Stimulated activated CD4-positive, alpha-beta T cell treated with anti-CD3 and anti-CD28 coated beads, Interleukin-2, amount 100 ng/mL, for 4 hours (primary cell): ENCODE measurements around the gene VEGFB.

Experiments used
- DNase-seq: peaks from one replicate; pipeline ENCODE4 v3.0.0-alpha.2; 2020; ENCODE audit warnings: low read depth

VEGFB gene

DNA sequence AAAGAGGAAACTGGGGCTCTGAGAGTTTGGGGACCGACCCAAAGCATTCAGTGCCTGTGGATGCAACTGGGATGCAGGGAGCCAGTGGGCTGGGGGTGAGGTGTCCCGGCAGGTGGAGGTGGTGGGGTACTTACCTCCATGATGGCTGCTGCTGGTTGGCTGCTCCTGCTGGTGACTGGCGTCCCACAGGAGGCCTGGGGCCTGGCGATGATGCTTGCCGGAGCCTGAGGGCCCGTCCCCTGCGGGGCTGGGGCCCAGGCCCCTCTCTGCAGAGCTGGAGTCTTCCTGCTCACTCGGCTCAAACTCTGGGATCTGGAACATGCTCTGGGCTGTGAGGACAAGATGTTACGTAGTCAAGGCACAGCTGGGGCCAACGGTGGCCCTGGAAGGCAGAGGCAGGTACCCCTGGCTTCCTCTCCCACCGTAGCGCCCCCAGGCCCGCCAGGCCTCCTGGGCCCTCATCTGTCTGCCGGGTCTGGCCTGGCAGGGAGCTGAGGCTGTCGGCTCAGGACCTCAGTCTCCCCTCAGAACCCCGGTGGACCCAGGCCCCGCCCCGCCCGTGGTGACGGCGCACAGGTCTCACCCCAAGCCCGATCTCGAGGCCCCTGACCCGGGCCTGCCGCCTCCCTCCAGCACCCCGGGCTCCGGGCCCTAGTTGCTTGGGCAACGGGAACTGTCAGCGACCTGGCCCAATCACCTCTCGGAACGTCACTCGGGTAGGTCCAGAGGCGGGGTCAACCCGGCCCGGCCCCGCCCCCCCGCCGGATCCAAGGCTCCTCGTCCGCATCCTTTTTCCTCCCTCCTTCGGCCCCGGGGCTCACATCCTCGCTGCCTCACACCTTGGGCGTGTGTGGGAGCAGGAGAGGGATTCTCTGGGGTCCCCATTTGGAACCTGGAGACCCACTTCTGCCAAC is 49.9 kb downstream of the VEGFB start, which contains the start of gene BAD:
Gene BAD, minus strand, starts transcription at position 618 of the 914 bp plus-strand sequence. Its CDS starts 297 bp downstream, at position 321.
- DNase-seq = peak; percentile 88

DNA sequence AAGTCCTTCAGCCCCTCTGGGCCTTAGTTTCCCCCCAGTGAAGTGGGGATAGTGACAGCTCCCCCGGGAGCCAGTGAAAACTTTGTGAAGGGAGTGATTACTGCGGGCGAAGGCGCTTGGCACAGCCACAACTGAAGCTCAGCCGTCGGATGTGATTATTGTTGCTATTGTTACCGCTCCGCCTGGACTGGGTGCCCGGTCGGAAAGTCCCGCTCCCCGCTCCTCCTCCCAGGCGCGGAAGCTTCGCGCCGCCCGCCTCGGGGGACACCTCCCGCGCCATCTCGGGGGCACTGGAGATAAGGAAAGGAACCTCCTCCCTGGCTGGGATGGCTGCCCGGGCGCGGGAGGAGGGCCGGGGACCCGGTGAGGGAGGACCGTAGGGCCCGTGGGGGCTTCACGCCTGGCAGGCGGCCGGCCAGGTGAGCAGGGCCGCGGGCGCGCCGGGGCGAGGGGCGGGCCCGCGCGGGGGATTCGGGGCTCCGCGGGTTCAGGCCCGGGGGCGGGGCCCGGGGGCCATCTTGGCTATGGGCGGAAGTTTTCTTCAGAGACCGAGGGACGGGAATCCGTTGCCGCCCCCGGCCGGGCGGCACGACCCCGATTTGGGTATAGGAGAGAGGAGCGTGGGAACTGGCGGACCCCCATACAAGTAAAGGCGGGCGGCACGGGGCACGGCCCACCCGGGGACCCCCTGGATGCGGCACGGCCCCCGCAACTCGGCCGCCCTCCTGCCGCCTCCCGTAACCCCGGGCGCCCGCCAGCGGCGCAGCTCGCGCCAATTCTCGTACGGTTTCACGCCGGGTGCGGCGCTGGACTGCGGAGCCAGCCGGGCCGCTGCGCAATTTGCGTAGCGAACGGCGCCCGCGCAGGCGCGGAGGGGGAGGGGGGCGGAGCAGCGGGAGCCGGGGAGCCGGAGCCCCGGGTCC is 50.8 kb downstream of the VEGFB start, which contains the start of gene GPR137:
Gene GPR137, plus strand, starts transcription at position 887 of the 923 bp plus-strand sequence. CDS start 677 bp downstream, outside the sequence.
- peak; percentile 87 for DNase-seq

DNA sequence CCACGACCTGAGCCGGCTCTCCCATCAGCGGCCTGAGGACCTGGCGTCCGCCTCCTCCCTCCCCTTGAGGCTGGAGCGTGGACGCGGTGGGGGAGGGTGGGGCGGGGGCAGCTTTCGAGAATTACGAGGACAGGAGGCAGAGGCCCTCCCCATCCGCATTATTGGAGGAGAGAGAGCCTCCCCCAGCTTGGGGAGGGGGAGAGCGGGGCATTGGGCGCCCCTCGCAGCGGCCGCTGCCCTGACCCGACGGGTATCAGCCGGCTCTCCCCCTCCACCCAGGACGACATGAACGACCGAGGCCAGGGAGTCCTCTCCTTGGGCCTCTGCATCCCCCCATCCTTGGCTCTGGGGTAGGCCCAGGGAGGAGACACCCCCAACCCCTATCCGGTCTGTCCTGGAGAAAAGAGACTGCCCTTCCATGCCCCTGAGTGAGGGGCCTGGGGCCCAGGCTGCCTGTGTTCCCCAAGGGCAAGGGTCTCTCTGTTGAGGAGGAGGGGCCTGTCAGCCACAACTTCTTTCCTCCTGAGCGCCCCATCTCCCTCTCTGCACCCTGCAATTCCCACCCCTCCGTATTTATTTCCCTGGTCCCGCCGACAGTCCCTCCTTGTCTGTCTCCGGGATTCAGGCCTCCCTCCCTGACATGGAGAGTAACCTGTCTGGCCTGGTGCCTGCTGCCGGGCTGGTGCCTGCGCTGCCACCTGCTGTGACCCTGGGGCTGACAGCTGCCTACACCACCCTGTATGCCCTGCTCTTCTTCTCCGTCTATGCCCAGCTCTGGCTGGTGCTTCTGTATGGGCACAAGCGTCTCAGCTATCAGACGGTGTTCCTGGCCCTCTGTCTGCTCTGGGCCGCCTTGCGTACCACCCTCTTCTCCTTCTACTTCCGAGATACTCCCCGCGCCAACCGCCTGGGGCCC is 51.8 kb downstream of the VEGFB start:
- DNase-seq = no peak

DNA sequence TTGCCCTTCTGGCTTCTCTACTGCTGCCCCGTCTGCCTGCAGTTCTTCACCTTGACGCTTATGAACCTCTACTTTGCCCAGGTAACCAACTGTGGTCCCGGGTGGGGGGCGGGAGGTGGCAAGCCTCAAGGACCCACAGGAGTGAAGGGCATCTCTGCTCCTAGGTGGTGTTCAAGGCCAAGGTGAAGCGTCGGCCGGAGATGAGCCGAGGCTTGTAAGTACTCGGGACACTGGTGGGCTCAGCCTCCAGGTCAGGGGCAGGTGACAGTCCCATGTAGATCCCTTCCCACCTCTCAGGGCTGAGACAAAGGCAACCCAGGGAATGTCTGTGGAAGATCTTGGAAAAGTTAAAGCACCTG is 52.4 kb downstream of the VEGFB start:
- no peak for DNase-seq

DNA sequence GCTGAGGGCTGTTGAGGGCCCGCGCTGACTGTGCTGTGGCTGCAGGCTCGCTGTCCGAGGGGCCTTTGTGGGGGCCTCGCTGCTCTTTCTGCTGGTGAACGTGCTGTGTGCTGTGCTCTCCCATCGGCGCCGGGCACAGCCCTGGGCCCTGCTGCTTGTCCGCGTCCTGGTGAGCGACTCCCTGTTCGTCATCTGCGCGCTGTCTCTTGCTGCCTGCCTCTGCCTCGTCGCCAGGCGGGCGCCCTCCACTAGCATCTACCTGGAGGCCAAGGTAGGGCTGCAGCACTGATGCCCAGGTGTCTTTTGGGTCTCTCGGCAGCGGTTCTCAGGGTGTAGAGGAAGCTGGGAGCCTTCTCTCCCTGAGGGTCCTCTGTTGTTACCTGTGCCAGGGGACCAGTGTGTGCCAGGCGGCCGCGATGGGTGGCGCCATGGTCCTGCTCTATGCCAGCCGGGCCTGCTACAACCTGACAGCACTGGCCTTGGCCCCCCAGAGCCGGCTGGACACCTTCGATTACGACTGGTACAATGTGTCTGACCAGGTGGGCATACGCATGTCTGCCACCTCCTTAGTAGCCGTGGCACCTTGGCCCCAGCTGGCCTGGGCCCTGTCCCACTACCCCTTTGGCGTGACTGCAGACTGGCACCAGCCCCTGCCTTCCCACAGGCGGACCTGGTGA is 53.4 kb downstream of the VEGFB start:
- no peak for DNase-seq

DNA sequence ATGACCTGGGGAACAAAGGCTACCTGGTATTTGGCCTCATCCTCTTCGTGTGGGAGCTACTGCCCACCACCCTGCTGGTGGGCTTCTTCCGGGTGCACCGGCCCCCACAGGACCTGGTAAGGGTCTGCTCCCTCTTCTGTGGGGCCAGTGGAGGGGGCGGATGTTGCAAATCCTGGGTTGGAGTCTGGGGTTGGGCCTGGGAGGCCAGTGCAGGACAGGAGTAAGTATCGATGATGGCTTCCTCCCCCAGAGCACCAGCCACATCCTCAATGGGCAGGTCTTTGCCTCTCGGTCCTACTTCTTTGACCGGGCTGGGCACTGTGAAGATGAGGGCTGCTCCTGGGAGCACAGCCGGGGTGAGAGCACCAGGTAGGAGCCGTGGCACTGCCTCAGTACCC is 54.0 kb downstream of the VEGFB start:
- DNase-seq = no peak
